ENCODE results near the gene OR10X1.

The OR10X1 gene

GRCh38 chr1:158547533-158547932 lies 32.2 kb downstream of the OR10X1 start:
- Histone ChIP-seq H3K79me2 (ENCODE audit: low read length) (no peaks in the 10 kb centered on the region), H3K4me1 (ENCODE audit: low read length) (no peaks in the 10 kb centered on the region), H3K9ac (ENCODE audit: low read length) (no peak overlapping the region), H3K4me3 (ENCODE audit: low read length) (no peak overlapping the region), H3K9me3 (ENCODE audit: insufficient read depth, low read length) (no peaks in the 10 kb centered on the region), H3K4me2 (ENCODE audit: low read length) (no peak overlapping the region), H3K27ac (ENCODE audit: low read length) (no peak overlapping the region), H2AFZ (ENCODE audit: low read depth, low read length) (no peak overlapping the region), H3K27me3 (ENCODE audit: low read depth, low read length) (no peaks in the 10 kb centered on the region), H4K20me1 (ENCODE audit: insufficient read depth, low read length) (no peaks in the 10 kb centered on the region), H3K36me3 (replicated peaks; ENCODE audit: low read depth, low read length) (no peaks in the 10 kb centered on the region)
- TF ChIP-seq EZH2phosphoT487 (IDR thresholded peaks at IDR 0.05; ENCODE audit: low read depth) = no peak
- no peak for TF ChIP-seq CTCF (IDR thresholded peaks at IDR 0.05; ENCODE audit: low read depth, low read length)

- no peak overlapping the region for H3K4me2 ChIP-seq (ENCODE audit: low read length)
- H3K4me3 ChIP-seq (ENCODE audit: low read length) = no peak overlapping the region
- no peak overlapping the region for H3K27ac ChIP-seq (ENCODE audit: low read length)
- TF ChIP-seq EZH2phosphoT487 (IDR thresholded peaks at IDR 0.05; ENCODE audit: low read depth) = no peak
- H3K27me3 ChIP-seq (ENCODE audit: low read depth, low read length) = no peaks in the 10 kb centered on the region
- H3K9ac ChIP-seq (ENCODE audit: low read length) = no peak overlapping the region
- no peaks in the 10 kb centered on the region for H3K4me1 ChIP-seq (ENCODE audit: low read length)
- no peaks in the 10 kb centered on the region for H4K20me1 ChIP-seq (ENCODE audit: insufficient read depth, low read length)
- H3K79me2 ChIP-seq (ENCODE audit: low read length) = no peaks in the 10 kb centered on the region
- H3K36me3 ChIP-seq (replicated peaks; ENCODE audit: low read depth, low read length) = no peaks in the 10 kb centered on the region
- no peak overlapping the region for H2AFZ ChIP-seq (ENCODE audit: low read depth, low read length)
- H3K9me3 ChIP-seq (ENCODE audit: insufficient read depth, low read length) = no peaks in the 10 kb centered on the region
These were observed 42.1 kb downstream of the OR10X1 start for GRCh38 chr1:158537609-158538008.

GRCh38 chr1:158534496-158534895 lies 45.2 kb downstream of the OR10X1 start:
- no peaks in the 10 kb centered on the region for H3K4me1 ChIP-seq (ENCODE audit: low read length)
- H4K20me1 ChIP-seq (ENCODE audit: insufficient read depth, low read length) = no peaks in the 10 kb centered on the region
- no peak overlapping the region for H2AFZ ChIP-seq (ENCODE audit: low read depth, low read length)
- no peaks in the 10 kb centered on the region for H3K9me3 ChIP-seq (ENCODE audit: insufficient read depth, low read length)
- no peaks in the 10 kb centered on the region for H3K36me3 ChIP-seq (replicated peaks; ENCODE audit: low read depth, low read length)
- H3K9ac ChIP-seq (ENCODE audit: low read length) = no peak overlapping the region
- no peaks in the 10 kb centered on the region for H3K79me2 ChIP-seq (ENCODE audit: low read length)
- H3K27ac ChIP-seq (ENCODE audit: low read length) = no peak overlapping the region
- H3K4me2 ChIP-seq (ENCODE audit: low read length) = no peak overlapping the region
- TF ChIP-seq EZH2phosphoT487 (IDR thresholded peaks at IDR 0.05; ENCODE audit: low read depth) (no peak), CTCF (IDR thresholded peaks at IDR 0.05; ENCODE audit: low read depth, low read length) (no peak)
- H3K4me3 ChIP-seq (ENCODE audit: low read length) = no peak overlapping the region
- H3K27me3 ChIP-seq (ENCODE audit: low read depth, low read length) = 0 out of 2 replicates have a peak, but pooled peaks cover 4% of the 10 kb centered on the region
